Measurements from ENCODE around the gene SPINT1. TPM values are rescaled to one million over a fixed set of nuclear protein-coding genes. Genes with fewer than 3 reads are reported as not detected.

SPINT1 gene
- total and polyA plus RNA-seq, 2 of the 13 experiments (the other 11 are each of a cell fraction or from before 2014, with no cell fraction given), result 0.49 to 2.5 TPM

- peak; percentile 43; the same call in 1 of the 2 replicates for TF ChIP-seq RXRB (CRISPR knock-in tag; IDR thresholded peaks at IDR 0.05; ENCODE audit: borderline replicate concordance)
- no peak for TF ChIP-seq PAF1 (CRISPR knock-in tag; IDR thresholded peaks at IDR 0.05)
- no peak for TF ChIP-seq KDM4B (CRISPR knock-in tag; IDR thresholded peaks at IDR 0.05)
- no peak for TF ChIP-seq POLR2AphosphoS2 (IDR thresholded peaks at IDR 0.05; ENCODE audit: low read depth, low read length)
- TF ChIP-seq NFATC3 (CRISPR knock-in tag; IDR thresholded peaks at IDR 0.05), result no peak
- TF ChIP-seq ZNF20 (CRISPR knock-in tag; IDR thresholded peaks at IDR 0.05), result no peak
- TF ChIP-seq WIZ (CRISPR knock-in tag; IDR thresholded peaks at IDR 0.05), result no peak
- no peak for TF ChIP-seq XBP1 (CRISPR knock-in tag; IDR thresholded peaks at IDR 0.05)
- TF ChIP-seq PHF8 (CRISPR knock-in tag; IDR thresholded peaks at IDR 0.05), result peak; percentile 41
- TF ChIP-seq ZSCAN25 (CRISPR knock-in tag; IDR thresholded peaks at IDR 0.05), result peak; percentile 46; the same call in 1 of the 2 replicates
- no peak for TF ChIP-seq ZNF496 (CRISPR knock-in tag; IDR thresholded peaks at IDR 0.05; ENCODE audit: insufficient replicate concordance)
- TF ChIP-seq CHD4 (IDR thresholded peaks at IDR 0.05; ENCODE audit: borderline replicate concordance, low read length), result no peak
- no peak for TF ChIP-seq SNAPC4 (CRISPR knock-in tag; IDR thresholded peaks at IDR 0.05)
- TF ChIP-seq ATF4 (CRISPR knock-in tag; IDR thresholded peaks at IDR 0.05), result no peak
- TF ChIP-seq NFIB (CRISPR knock-in tag; IDR thresholded peaks at IDR 0.05; ENCODE audit: borderline replicate concordance), result no peak
- peak; percentile 56; the same call in 1 of the 2 replicates for TF ChIP-seq ZFP36L1 (CRISPR knock-in tag; IDR thresholded peaks at IDR 0.05)
- TF ChIP-seq NFYB (CRISPR knock-in tag; IDR thresholded peaks at IDR 0.05), result peak; percentile 44; the same call in 1 of the 2 replicates
- no peak for TF ChIP-seq CHCHD3 (CRISPR knock-in tag; IDR thresholded peaks at IDR 0.05)
- no peak for TF ChIP-seq JUND (CRISPR knock-in tag; IDR thresholded peaks at IDR 0.05)
- no peak for TF ChIP-seq ZNF709 (CRISPR knock-in tag; IDR thresholded peaks at IDR 0.05)
- peak; percentile 57; the same call in 1 of the 2 replicates for TF ChIP-seq MEIS1 (CRISPR knock-in tag; IDR thresholded peaks at IDR 0.05; ENCODE audit: borderline replicate concordance)
- TF ChIP-seq ZNF639 (CRISPR knock-in tag; conservative IDR thresholded peaks at IDR 0.05), result no peak
- no peak for TF ChIP-seq RFXANK (CRISPR knock-in tag; IDR thresholded peaks at IDR 0.05)
- no peak for TF ChIP-seq SIX1 (CRISPR knock-in tag; IDR thresholded peaks at IDR 0.05; ENCODE audit: borderline replicate concordance)
Observed at GRCh38 chr15:40893733-40894680, 50.2 kb downstream of the SPINT1 start, which contains the start of gene VPS18 (continued).
